Ishikawa (cell line): ENCODE results near the gene BRD2.
A peak's percentile ranks its signal among the peaks of the same experiment; 100 is the strongest.

Source experiments
- CEBPB ChIP-seq: IDR thresholded peaks from 2 replicates; pipeline ENCODE4 v1.6.1; 2012
- CREB1 ChIP-seq: IDR thresholded peaks from 2 replicates; pipeline ENCODE4 v1.6.1; 2012; ENCODE audit warnings: low read depth
- EGR1 ChIP-seq: IDR thresholded peaks from 2 replicates; pipeline ENCODE4 v1.6.1; 2012
- EP300 ChIP-seq: IDR thresholded peaks from 2 replicates; pipeline ENCODE4 v1.6.1; 2012; ENCODE audit warnings: borderline replicate concordance
- FOXM1 ChIP-seq: IDR thresholded peaks from 2 replicates; pipeline ENCODE4 v1.6.1; 2012; ENCODE audit warnings: low read depth, borderline replicate concordance
- MAX ChIP-seq: IDR thresholded peaks from 2 replicates; pipeline ENCODE4 v1.6.1; 2012
- NFIC ChIP-seq: IDR thresholded peaks from 2 replicates; pipeline ENCODE4 v1.6.1; 2012
- RAD21 ChIP-seq: IDR thresholded peaks from 2 replicates; pipeline ENCODE4 v1.6.1; 2012; ENCODE audit warnings: low read depth
- REST ChIP-seq: IDR thresholded peaks from 2 replicates; pipeline ENCODE4 v1.6.1; 2012; ENCODE audit warnings: low read depth, mild to moderate bottlenecking
- TAF1 ChIP-seq: IDR thresholded peaks from 2 replicates; pipeline ENCODE4 v1.6.1; 2012; ENCODE audit warnings: low read depth, mild to moderate bottlenecking
- TCF12 ChIP-seq: IDR thresholded peaks from 2 replicates; pipeline ENCODE4 v1.6.1; 2012; ENCODE audit warnings: low read depth
- TEAD4 ChIP-seq: IDR thresholded peaks from 2 replicates; pipeline ENCODE4 v1.6.1; 2012
- USF1 ChIP-seq: IDR thresholded peaks from 2 replicates; pipeline ENCODE4 v1.6.1; 2012
- YY1 ChIP-seq: IDR thresholded peaks from 2 replicates; pipeline ENCODE4 v1.6.1; 2012; ENCODE audit warnings: low read depth
- ZBTB7A ChIP-seq: IDR thresholded peaks from 2 replicates; pipeline ENCODE4 v1.6.1; 2012; ENCODE audit warnings: low read depth

Gene BRD2

GRCh38 chr6:32993363-32993973 lies 25.1 kb downstream of the BRD2 start:
- TF ChIP-seq NFIC (no peak), RAD21 (no peak), YY1 (no peak), FOXM1 (no peak), CEBPB (no peak)

- TF ChIP-seq EP300 (no peak), USF1 (no peak), NFIC (no peak), YY1 (no peak), MAX (no peak)
These were observed 27.1 kb downstream of the BRD2 start for GRCh38 chr6:32995448-32995847.

- TF ChIP-seq RAD21 (peak; percentile 50), TCF12 (no peak), EP300 (no peak), REST (no peak), ZBTB7A (no peak), YY1 (no peak)
These were observed 31.7 kb downstream of the BRD2 start for GRCh38 chr6:33000055-33000454.

- TF ChIP-seq CEBPB (no peak), USF1 (no peak), NFIC (no peak), TCF12 (no peak), MAX (no peak), EGR1 (no peak), ZBTB7A (no peak), RAD21 (no peak), CREB1 (no peak), FOXM1 (no peak), TEAD4 (no peak), TAF1 (no peak), YY1 (no peak)
These were observed 33.3 kb downstream of the BRD2 start for GRCh38 chr6:33001685-33002084.

GRCh38 chr6:33004940-33005339 lies 36.5 kb downstream of the BRD2 start:
- TF ChIP-seq EGR1 (no peak), CREB1 (no peak), REST (no peak), EP300 (no peak)

- TF ChIP-seq CREB1 (no peak), YY1 (no peak)
These were observed 39.5 kb downstream of the BRD2 start for GRCh38 chr6:33007831-33008400.
